Measurements from ENCODE around the gene ADAM10.
"Not testable (repeated sequence)": the region's sequence is repeated elsewhere in the genome, so short reads cannot be mapped to it uniquely, and the experiment has no call there.

ADAM10 gene

GRCh38 chr15:58627701-58628100, 121.8 kb downstream of the ADAM10 start:
- Histone ChIP-seq H3K27me3 (replicated peaks; ENCODE audit: control insufficient read depth, insufficient read depth, low read length) (no peaks in the 10 kb centered on the region), H3K9ac (ENCODE audit: low read length) (peak overlapping the region; percentile 87), H3K36me3 (ENCODE audit: control insufficient read depth, insufficient read depth, low read length, severe bottlenecking) (peaks cover 23% of the 10 kb centered on the region), H3K4me1 (ENCODE audit: control insufficient read depth, insufficient read depth, low read length) (peaks cover 22% of the 10 kb centered on the region), H3K9me3 (ENCODE audit: control insufficient read depth, low read length) (no peaks in the 10 kb centered on the region), H3K4me3 (ENCODE audit: low read length) (peak overlapping the region; percentile 82)
- DNase-seq (ENCODE audit: low read depth): no peak

- no peak overlapping the region for H3K4me3 ChIP-seq (ENCODE audit: low read length)
- H3K9ac ChIP-seq (ENCODE audit: low read length): no peak overlapping the region
- peaks cover 22% of the 10 kb centered on the region for H3K4me1 ChIP-seq (ENCODE audit: control insufficient read depth, insufficient read depth, low read length)
- H3K9me3 ChIP-seq (ENCODE audit: control insufficient read depth, low read length): no peaks in the 10 kb centered on the region
- DNase-seq (ENCODE audit: low read depth): no peak
- H3K27me3 ChIP-seq (replicated peaks; ENCODE audit: control insufficient read depth, insufficient read depth, low read length): no peaks in the 10 kb centered on the region
- peaks cover 23% of the 10 kb centered on the region for H3K36me3 ChIP-seq (ENCODE audit: control insufficient read depth, insufficient read depth, low read length, severe bottlenecking)
Observed at GRCh38 chr15:58627046-58627445, 122.5 kb downstream of the ADAM10 start.

GRCh38 chr15:58626378-58626777, 123.1 kb downstream of the ADAM10 start:
- peaks cover 24% of the 10 kb centered on the region for H3K36me3 ChIP-seq (ENCODE audit: control insufficient read depth, insufficient read depth, low read length, severe bottlenecking)
- H3K27me3 ChIP-seq (replicated peaks; ENCODE audit: control insufficient read depth, insufficient read depth, low read length): no peaks in the 10 kb centered on the region
- H3K4me3 ChIP-seq (ENCODE audit: low read length): no peak overlapping the region
- H3K9ac ChIP-seq (ENCODE audit: low read length): no peak overlapping the region
- no peak for DNase-seq (ENCODE audit: low read depth)
- no peaks in the 10 kb centered on the region for H3K9me3 ChIP-seq (ENCODE audit: control insufficient read depth, low read length)
- peaks cover 22% of the 10 kb centered on the region for H3K4me1 ChIP-seq (ENCODE audit: control insufficient read depth, insufficient read depth, low read length)

- Histone ChIP-seq H3K36me3 (ENCODE audit: control insufficient read depth, insufficient read depth, low read length, severe bottlenecking) (peaks cover 42% of the 10 kb centered on the region), H3K4me3 (ENCODE audit: low read length) (no peak overlapping the region), H3K27me3 (replicated peaks; ENCODE audit: control insufficient read depth, insufficient read depth, low read length) (no peaks in the 10 kb centered on the region), H3K9ac (ENCODE audit: low read length) (no peak overlapping the region), H3K4me1 (ENCODE audit: control insufficient read depth, insufficient read depth, low read length) (peaks cover 9% of the 10 kb centered on the region), H3K9me3 (ENCODE audit: control insufficient read depth, low read length) (peaks cover 4% of the 10 kb centered on the region)
- no peak for DNase-seq (ENCODE audit: low read depth)
Observed at GRCh38 chr15:58622877-58623276, 126.6 kb downstream of the ADAM10 start.

- not testable (repeated sequence) for H3K27me3 ChIP-seq (replicated peaks; ENCODE audit: control insufficient read depth, insufficient read depth, low read length); H3K4me1 ChIP-seq (ENCODE audit: control insufficient read depth, insufficient read depth, low read length); H3K4me3 ChIP-seq (ENCODE audit: low read length); H3K9ac ChIP-seq (ENCODE audit: low read length); DNase-seq (ENCODE audit: low read depth); H3K9me3 ChIP-seq (ENCODE audit: control insufficient read depth, low read length)
- H3K36me3 ChIP-seq (ENCODE audit: control insufficient read depth, insufficient read depth, low read length, severe bottlenecking): peaks cover 25% of the 10 kb centered on the region
Observed at GRCh38 chr15:58620268-58620667, 129.2 kb downstream of the ADAM10 start.

GRCh38 chr15:58616171-58616570, 133.3 kb downstream of the ADAM10 start:
- Histone ChIP-seq H3K4me3 (ENCODE audit: low read length) (no peak overlapping the region), H3K9ac (ENCODE audit: low read length) (no peak overlapping the region), H3K36me3 (ENCODE audit: control insufficient read depth, insufficient read depth, low read length, severe bottlenecking) (peaks cover 47% of the 10 kb centered on the region), H3K27me3 (replicated peaks; ENCODE audit: control insufficient read depth, insufficient read depth, low read length) (no peaks in the 10 kb centered on the region), H3K4me1 (ENCODE audit: control insufficient read depth, insufficient read depth, low read length) (no peaks in the 10 kb centered on the region), H3K9me3 (ENCODE audit: control insufficient read depth, low read length) (peaks cover 27% of the 10 kb centered on the region)
- no peak for DNase-seq (ENCODE audit: low read depth)

GRCh38 chr15:58611731-58612676, 137.5 kb downstream of the ADAM10 start:
- Histone ChIP-seq H3K36me3 (ENCODE audit: control insufficient read depth, insufficient read depth, low read length, severe bottlenecking) (peaks cover 56% of the 10 kb centered on the region), H3K9me3 (ENCODE audit: control insufficient read depth, low read length) (peaks cover 19% of the 10 kb centered on the region)

GRCh38 chr15:58608711-58609110, 140.8 kb downstream of the ADAM10 start:
- peak; percentile 33 for DNase-seq (ENCODE audit: low read depth)
- Histone ChIP-seq H3K4me1 (ENCODE audit: control insufficient read depth, insufficient read depth, low read length) (peaks cover 8% of the 10 kb centered on the region), H3K36me3 (ENCODE audit: control insufficient read depth, insufficient read depth, low read length, severe bottlenecking) (peaks cover 55% of the 10 kb centered on the region), H3K9ac (ENCODE audit: low read length) (no peak overlapping the region), H3K27me3 (replicated peaks; ENCODE audit: control insufficient read depth, insufficient read depth, low read length) (no peaks in the 10 kb centered on the region), H3K9me3 (ENCODE audit: control insufficient read depth, low read length) (peaks cover 8% of the 10 kb centered on the region), H3K4me3 (ENCODE audit: low read length) (no peak overlapping the region)

More at GRCh38 chr15:58611731-58612676, 137.5 kb downstream of the ADAM10 start:
- DNase-seq (ENCODE audit: low read depth): no peak
- Histone ChIP-seq H3K9ac (ENCODE audit: low read length) (no peak overlapping the region), H3K4me1 (ENCODE audit: control insufficient read depth, insufficient read depth, low read length) (peaks cover 8% of the 10 kb centered on the region), H3K27me3 (replicated peaks; ENCODE audit: control insufficient read depth, insufficient read depth, low read length) (no peaks in the 10 kb centered on the region), H3K4me3 (ENCODE audit: low read length) (no peak overlapping the region)

GRCh38 chr15:58608129-58608590, 141.3 kb downstream of the ADAM10 start:
- peaks cover 55% of the 10 kb centered on the region for H3K36me3 ChIP-seq (ENCODE audit: control insufficient read depth, insufficient read depth, low read length, severe bottlenecking)
- H3K4me3 ChIP-seq (ENCODE audit: low read length): no peak overlapping the region
- peaks cover 4% of the 10 kb centered on the region for H3K9me3 ChIP-seq (ENCODE audit: control insufficient read depth, low read length)
- peaks cover 8% of the 10 kb centered on the region for H3K4me1 ChIP-seq (ENCODE audit: control insufficient read depth, insufficient read depth, low read length)
- H3K27me3 ChIP-seq (replicated peaks; ENCODE audit: control insufficient read depth, insufficient read depth, low read length): no peaks in the 10 kb centered on the region
- no peak overlapping the region for H3K9ac ChIP-seq (ENCODE audit: low read length)
- DNase-seq (ENCODE audit: low read depth): no peak

- Histone ChIP-seq H3K4me3 (ENCODE audit: low read length) (no peak overlapping the region), H3K36me3 (ENCODE audit: control insufficient read depth, insufficient read depth, low read length, severe bottlenecking) (peaks cover 60% of the 10 kb centered on the region), H3K9me3 (ENCODE audit: control insufficient read depth, low read length) (no peaks in the 10 kb centered on the region), H3K9ac (ENCODE audit: low read length) (no peak overlapping the region), H3K4me1 (ENCODE audit: control insufficient read depth, insufficient read depth, low read length) (peaks cover 8% of the 10 kb centered on the region), H3K27me3 (replicated peaks; ENCODE audit: control insufficient read depth, insufficient read depth, low read length) (no peaks in the 10 kb centered on the region)
- no peak for DNase-seq (ENCODE audit: low read depth)
Observed at GRCh38 chr15:58606577-58607080, 142.9 kb downstream of the ADAM10 start.

- Histone ChIP-seq H3K4me3 (ENCODE audit: low read length) (no peak overlapping the region), H3K36me3 (ENCODE audit: control insufficient read depth, insufficient read depth, low read length, severe bottlenecking) (peaks cover 59% of the 10 kb centered on the region), H3K9me3 (ENCODE audit: control insufficient read depth, low read length) (no peaks in the 10 kb centered on the region), H3K4me1 (ENCODE audit: control insufficient read depth, insufficient read depth, low read length) (peaks cover 8% of the 10 kb centered on the region), H3K27me3 (replicated peaks; ENCODE audit: control insufficient read depth, insufficient read depth, low read length) (no peaks in the 10 kb centered on the region), H3K9ac (ENCODE audit: low read length) (no peak overlapping the region)
- no peak for DNase-seq (ENCODE audit: low read depth)
Observed at GRCh38 chr15:58605931-58606530, 143.5 kb downstream of the ADAM10 start.
